H9 (cell line): ENCODE data around the gene DEPP1. TPM values are rescaled to one million over a fixed set of nuclear protein-coding genes. Genes with fewer than 3 reads are reported as not detected.

ENCODE experiments used
- DNase-seq: peaks from one replicate; pipeline ENCODE4 v3.0.0-alpha.2; 2017
- H2AFZ ChIP-seq: one replicate; pipeline ENCODE4 v1.6.1; 2013; ENCODE audit warnings: mild to moderate bottlenecking, low read length, control low read depth, moderate library complexity
- H2AK5ac ChIP-seq: 2 replicates; pipeline ENCODE4 v1.6.1; 2013; ENCODE audit warnings: low read length, control low read depth, mixed read lengths; ENCODE audit not compliant: insufficient read length
- H2BK120ac ChIP-seq: one replicate; pipeline ENCODE4 v1.6.1; 2013; ENCODE audit warnings: low read depth, mild to moderate bottlenecking, low read length, control low read depth, inconsistent platforms; ENCODE audit not compliant: poor library complexity, severe bottlenecking
- H2BK12ac ChIP-seq: 2 replicates; pipeline ENCODE4 v1.6.1; 2013; ENCODE audit warnings: low read length, control low read depth, mixed read lengths, low read depth; ENCODE audit not compliant: insufficient read length
- H2BK15ac ChIP-seq: 2 replicates; pipeline ENCODE4 v1.6.1; 2013; ENCODE audit warnings: low read depth, low read length, control low read depth
- H2BK20ac ChIP-seq: one replicate; pipeline ENCODE4 v1.6.1; 2013; ENCODE audit warnings: low read depth, mild to moderate bottlenecking, low read length, control low read depth, inconsistent platforms; ENCODE audit not compliant: poor library complexity, severe bottlenecking
- H2BK5ac ChIP-seq: 2 replicates; pipeline ENCODE4 v1.6.1; 2013; ENCODE audit warnings: low read length, control low read depth, mixed read lengths; ENCODE audit not compliant: insufficient read length
- H3K14ac ChIP-seq: 2 replicates; pipeline ENCODE4 v1.6.1; 2013; ENCODE audit warnings: low read length, control low read depth; ENCODE audit not compliant: insufficient read depth
- H3K18ac ChIP-seq: 2 replicates; pipeline ENCODE4 v1.6.1; 2013; ENCODE audit warnings: low read depth, mild to moderate bottlenecking, mixed read lengths, low read length, control low read depth; ENCODE audit not compliant: insufficient read length
- H3K23ac ChIP-seq: 2 replicates; pipeline ENCODE4 v1.6.1; 2013; ENCODE audit warnings: low read length, control low read depth, mixed read lengths, low read depth; ENCODE audit not compliant: insufficient read length
- H3K23me2 ChIP-seq: 2 replicates; pipeline ENCODE4 v1.6.1; 2013; ENCODE audit warnings: low read depth, mild to moderate bottlenecking, mixed read lengths, low read length, control low read depth; ENCODE audit not compliant: insufficient read length, poor library complexity, severe bottlenecking
- H3K27ac ChIP-seq: 2 replicates; pipeline ENCODE4 v1.5.1; 2013; ENCODE audit warnings: low read length, control low read depth, mixed read lengths, low read depth; ENCODE audit not compliant: insufficient read length
- H3K27me3 ChIP-seq: 2 replicates; pipeline ENCODE4 v1.6.1; 2013; ENCODE audit warnings: low read length, control low read depth, inconsistent platforms; ENCODE audit not compliant: insufficient read depth
- H3K4ac ChIP-seq: 2 replicates; pipeline ENCODE4 v1.6.1; 2013; ENCODE audit warnings: low read depth, mild to moderate bottlenecking, control low read depth, inconsistent platforms, low read length, moderate library complexity
- H3K4me1 ChIP-seq: 2 replicates; pipeline ENCODE4 v1.6.1; 2013; ENCODE audit warnings: low read length, control low read depth, inconsistent platforms; ENCODE audit not compliant: insufficient read depth
- H3K4me2 ChIP-seq: 2 replicates; pipeline ENCODE4 v1.6.1; 2013; ENCODE audit warnings: low read length, control low read depth, mixed read lengths; ENCODE audit not compliant: insufficient read length, insufficient read depth
- H3K56ac ChIP-seq: 2 replicates; pipeline ENCODE4 v1.6.1; 2013; ENCODE audit warnings: low read depth, mild to moderate bottlenecking, mixed read lengths, low read length, control low read depth; ENCODE audit not compliant: insufficient read length
- H3K79me1 ChIP-seq: 2 replicates; pipeline ENCODE4 v1.6.1; 2013; ENCODE audit warnings: low read depth, mild to moderate bottlenecking, moderate library complexity, low read length, control low read depth, inconsistent platforms; ENCODE audit not compliant: insufficient read depth, poor library complexity, severe bottlenecking
- H3K79me2 ChIP-seq: 2 replicates; pipeline ENCODE4 v1.6.1; 2013; ENCODE audit warnings: low read length, control low read depth, inconsistent platforms; ENCODE audit not compliant: insufficient read depth
- H3K9ac ChIP-seq: 2 replicates; pipeline ENCODE4 v1.6.1; 2013; ENCODE audit warnings: low read length, control low read depth, mixed read lengths; ENCODE audit not compliant: insufficient read length; ENCODE audit errors: extremely low read depth
- H3K9me3 ChIP-seq: one replicate; pipeline ENCODE4 v1.6.1; 2013; ENCODE audit warnings: low read depth, low read length, inconsistent platforms; ENCODE audit not compliant: control insufficient read depth
- H3T11ph ChIP-seq: one replicate; pipeline ENCODE4 v1.6.1; 2013; ENCODE audit warnings: mild to moderate bottlenecking, low read length, control low read depth, inconsistent platforms
- H4K20me1 ChIP-seq: one replicate; pipeline ENCODE4 v1.6.1; 2013; ENCODE audit not compliant: control insufficient read depth, insufficient read length, insufficient read depth
- H4K5ac ChIP-seq: 2 replicates; pipeline ENCODE4 v1.6.1; 2013; ENCODE audit warnings: low read depth, mild to moderate bottlenecking, mixed read lengths, low read length, control low read depth; ENCODE audit not compliant: insufficient read length
- H4K8ac ChIP-seq: replicated peaks from 2 replicates; pipeline ENCODE4 v1.6.1; 2013; ENCODE audit warnings: low read length, control low read depth, mixed read lengths, low read depth; ENCODE audit not compliant: insufficient read length
- H4K91ac ChIP-seq: 2 replicates; pipeline ENCODE4 v1.6.1; 2013; ENCODE audit warnings: low read depth, mild to moderate bottlenecking, moderate library complexity, mixed read lengths, low read length, control low read depth; ENCODE audit not compliant: insufficient read length
- H3K27ac Mint-ChIP-seq, 3 experiments: 2 replicates in 2 of 3; 3 replicates in 1 of 3; pipeline ENCODE4 v1.8.0; 2020 to 2021; ENCODE audit warnings: mixed read lengths in 3 of 3, mild to moderate bottlenecking in 1 of 3, moderate library complexity in 1 of 3
- H3K27me3 Mint-ChIP-seq: 2 replicates; pipeline ENCODE4 v1.8.0; 2021; ENCODE audit warnings: low read depth, mild to moderate bottlenecking, moderate library complexity, mixed read lengths
- H3K36me3 Mint-ChIP-seq, 3 experiments: 2 replicates in 2 of 3; 3 replicates in 1 of 3; pipeline ENCODE4 v1.8.0; 2020 to 2021; ENCODE audit warnings: low read depth in 3 of 3, mixed read lengths in 3 of 3; ENCODE audit not compliant: insufficient read depth in 1 of 3
- H3K4me1 Mint-ChIP-seq, 2 experiments: 2 replicates each; pipeline ENCODE4 v1.8.0; 2020; ENCODE audit warnings: mixed read lengths in 2 of 2
- H3K4me3 Mint-ChIP-seq, 2 experiments: 2 replicates in 1 of 2; 3 replicates in 1 of 2; pipeline ENCODE4 v1.8.0; 2020 to 2021; ENCODE audit warnings: mild to moderate bottlenecking in 2 of 2, mixed read lengths in 2 of 2, moderate library complexity in 1 of 2
- H3K9me3 Mint-ChIP-seq, 2 experiments: 2 replicates in 1 of 2; 3 replicates in 1 of 2; pipeline ENCODE4 v1.8.0; 2020; ENCODE audit warnings: mild to moderate bottlenecking in 2 of 2, mixed read lengths in 2 of 2, moderate library complexity in 1 of 2
- CTCF ChIP-seq: fragments of 200-600 bp; sonication (generic); conservative IDR thresholded peaks from 3 replicates; pipeline ENCODE4 v1.8.0; 2021; ENCODE audit warnings: antibody characterized with exemption, mild to moderate bottlenecking
- WGBS: extraction: QIAGEN DNeasy Blood & Tissue Kit; methylation state at CpG from one replicate; pipeline ENCODE4 v1.1.7; 2013; ENCODE audit warnings: missing lambda C conversion rate, low lambda C conversion rate, mixed read lengths; ENCODE audit not compliant: insufficient read length; ENCODE audit errors: extremely low coverage; 5-methylcytosine and 5-hydroxymethylcytosine counted together
- total RNA-seq: library from RNA; stranded (reverse); gene quantifications from 2 replicates; pipeline ENCODE4 v1.2.1, GENCODE V29; 2021

DEPP1 gene
- total RNA-seq, 1 experiment from 2014 or later: 2.4 TPM

DNA sequence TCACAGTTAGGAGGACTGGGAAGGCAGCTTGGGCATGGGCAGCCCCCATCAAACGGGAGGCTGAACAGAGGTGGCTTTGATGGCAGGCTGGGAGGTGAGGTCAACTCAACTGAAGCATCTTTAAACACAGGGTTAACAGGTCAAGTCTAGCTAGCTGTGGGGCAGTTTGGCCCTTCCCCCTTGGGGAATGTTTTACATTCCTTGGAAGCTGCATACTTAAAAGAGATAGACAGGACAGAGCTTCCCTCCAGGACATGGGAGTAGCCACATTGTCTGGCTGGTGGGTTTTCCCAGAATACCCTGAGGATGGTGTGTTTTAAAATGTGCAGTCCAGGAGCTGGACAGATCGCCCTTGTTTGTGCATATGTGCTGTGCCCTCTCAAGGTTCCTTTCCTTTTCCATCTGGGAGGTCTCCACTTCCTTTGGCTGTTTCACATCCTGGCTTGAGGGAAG, 25.8 kb downstream of the DEPP1 start:
- no peak overlapping the region for H3K4me2 ChIP-seq
- H3K27me3 ChIP-seq: no peaks in the 10 kb centered on the region
- no peak overlapping the region for H2BK5ac ChIP-seq
- no CpG with 5 or more reads among the region's 2 CpGs for WGBS
- no peak overlapping the region for H3K4me3 Mint-ChIP-seq
- H4K20me1 ChIP-seq: no peaks in the 10 kb centered on the region
- no peak overlapping the region for H2BK20ac ChIP-seq
- H3K23ac ChIP-seq: no peak overlapping the region
- H4K8ac ChIP-seq: no peak overlapping the region
- H3K27ac ChIP-seq: no peak overlapping the region
- H4K5ac ChIP-seq: no peak overlapping the region
- peaks cover 31% of the 10 kb centered on the region in 2 experiments for H3K4me1 Mint-ChIP-seq
- H2BK120ac ChIP-seq: no peak overlapping the region
- no peaks in the 10 kb centered on the region for H3K79me2 ChIP-seq
- peak; percentile 35 for DNase-seq
- no peaks in the 10 kb centered on the region; the same call in 1 of the 2 replicates for H3K27me3 Mint-ChIP-seq
- H4K91ac ChIP-seq: no peak overlapping the region
- no peak overlapping the region for H3K4ac ChIP-seq
- no peaks in the 10 kb centered on the region for H3K9me3 ChIP-seq
- H3K27ac Mint-ChIP-seq: no peak overlapping the region; a peak in 1 of 7 replicates
- H2AFZ ChIP-seq: no peak overlapping the region
- no peak overlapping the region for H2AK5ac ChIP-seq
- H2BK12ac ChIP-seq: peak overlapping the region; percentile 84
- H3K9me3 Mint-ChIP-seq: no peaks in the 10 kb centered on the region
- no peak overlapping the region for H3K14ac ChIP-seq
- H3K56ac ChIP-seq: no peak overlapping the region
- H3K23me2 ChIP-seq: no peaks in the 10 kb centered on the region
- no peak overlapping the region for H3T11ph ChIP-seq
- H3K79me1 ChIP-seq: no peaks in the 10 kb centered on the region
- no peak for TF ChIP-seq CTCF
- H3K9ac ChIP-seq: no peak overlapping the region
- peaks cover 7% of the 10 kb centered on the region for H3K4me1 ChIP-seq
- H3K36me3 Mint-ChIP-seq: peaks cover 5 to 18% (median 9%) of the 10 kb centered on the region in 3 experiments; a peak in 6 of 7 replicates
- H3K18ac ChIP-seq: no peak overlapping the region
- no peak overlapping the region for H2BK15ac ChIP-seq
